Breast epithelium (tissue), 4 donors: ENCODE data around the gene FOXL1. TPM values are rescaled to one million over a fixed set of nuclear protein-coding genes. Genes with fewer than 3 reads are reported as not detected.

Source experiments
- DNase-seq, 2 donors: peaks; one replicate each; pipeline ENCODE4 v3.0.0-alpha.2; 2019; ENCODE audit warnings: low spot score in 2 of 2
- H3K27ac ChIP-seq, 2 donors: fragments of 200-600 bp; sonication (generic) in 1 of 2; one replicate each; pipeline ENCODE4 v1.5.1; 2016 to 2019; ENCODE audit warnings: mild to moderate bottlenecking in 1 of 2
- H3K27me3 ChIP-seq, 2 donors: fragments of 200-600 bp; sonication (generic) in 1 of 2; one replicate each; pipeline versions ENCODE4 v1.5.1 to v1.6.0; 2017 to 2019; ENCODE audit warnings: control low read depth in 1 of 2, mild to moderate bottlenecking in 1 of 2
- H3K36me3 ChIP-seq: fragments of 200-600 bp; one replicate; pipeline ENCODE4 v1.5.1; 2019
- H3K4me1 ChIP-seq, 2 donors: fragments of 200-600 bp; sonication (generic); one replicate each; pipeline ENCODE4 v1.5.1; 2016 to 2019; ENCODE audit warnings: control low read depth in 1 of 2
- H3K4me3 ChIP-seq, 3 donors: fragments of 200-600 bp; sonication (generic); 1 replicate in 2 of 3; 2 replicates in 1 of 3; pipeline ENCODE4 v1.5.1; 2016 to 2019; ENCODE audit warnings: mild to moderate bottlenecking in 3 of 3, moderate library complexity in 2 of 3
- H3K9me3 ChIP-seq, 2 donors: fragments of 200-600 bp; sonication (generic) in 1 of 2; one replicate each; pipeline ENCODE4 v1.5.1; 2016 to 2019; ENCODE audit warnings: control low read depth in 1 of 2
- CTCF ChIP-seq, 3 donors: fragments of 450-650 bp; IDR thresholded peaks; one replicate each; pipeline ENCODE4 v1.5.1; 2016 to 2017; ENCODE audit warnings: antibody characterized with exemption in 3 of 3, mild to moderate bottlenecking in 3 of 3, moderate library complexity in 3 of 3
- POLR2A ChIP-seq: fragments of 450-650 bp; IDR thresholded peaks from one replicate; pipeline ENCODE4 v1.6.1; 2016; ENCODE audit warnings: antibody characterized with exemption, mild to moderate bottlenecking, moderate library complexity
- POLR2AphosphoS5 ChIP-seq, 3 donors: sonication (generic); formaldehyde crosslinking; IDR thresholded peaks; one replicate each; pipeline ENCODE4 v1.6.1; 2017; ENCODE audit warnings: antibody characterized with exemption in 3 of 3
- intact Hi-C: fragments of 100-400 bp; cut with DNase I; formaldehyde crosslinking; loops from one replicate; pipeline ENCODE4 v1.15.1; 2023; ENCODE audit warnings: low total_unique reads
- total RNA-seq, 3 donors: library from RNA; depleted of rRNA; stranded (reverse); fragments of >200 nt; gene quantifications; one replicate each; pipeline ENCODE4 v1.1.0, GENCODE V29; 2016

FOXL1 gene
- total RNA-seq, 3 donors from 2014 or later = 0.16 to 1.5 (median 0.98) TPM

GRCh38 chr16:86630471-86630870 is 52.1 kb downstream of the FOXL1 start:
- peaks cover 0 to 9% of the 10 kb centered on the region in 2 donors for H3K27me3 ChIP-seq
- intact Hi-C loops = no loop called here

GRCh38 chr16:86631444-86631843 is 53.1 kb downstream of the FOXL1 start:
- H3K27me3 ChIP-seq = peaks cover 0 to 9% of the 10 kb centered on the region in 2 donors
- DNase-seq = no peak
- H3K9me3 ChIP-seq = no peaks in the 10 kb centered on the region
- H3K36me3 ChIP-seq = no peaks in the 10 kb centered on the region
- no peaks in the 10 kb centered on the region for H3K4me1 ChIP-seq
- TF ChIP-seq POLR2A (no peak), CTCF (IDR thresholded peaks at IDR 0.05) (no peak), POLR2AphosphoS5 (IDR thresholded peaks at IDR 0.05) (no peak)
- H3K27ac ChIP-seq = no peak overlapping the region
- no peak overlapping the region for H3K4me3 ChIP-seq
- intact Hi-C loops = no loop called here

More at GRCh38 chr16:86630471-86630870, 52.1 kb downstream of the FOXL1 start:
- Histone ChIP-seq H3K36me3 (no peaks in the 10 kb centered on the region), H3K27ac (no peak overlapping the region), H3K9me3 (no peaks in the 10 kb centered on the region), H3K4me3 (no peak overlapping the region), H3K4me1 (no peaks in the 10 kb centered on the region)
- TF ChIP-seq POLR2AphosphoS5 (IDR thresholded peaks at IDR 0.05) = no peak
- no peak for TF ChIP-seq CTCF (IDR thresholded peaks at IDR 0.05)
- TF ChIP-seq POLR2A = no peak
- DNase-seq = no peak

Other genes with a start within 250 kb of the FOXL1 start
- under 1 TPM in 2 of 3 donors, not detected in 1; 0.15 to 0.66 TPM for gene FOXF1, start 68.0 kb upstream of the FOXL1 start, total RNA-seq
- gene MTHFSD, start 23.3 kb upstream of the FOXL1 start, total RNA-seq = 10 to 100 TPM; 15.8 to 30.2 (median 27.7) TPM
- under 1 TPM; 0.15 to 0.98 (median 0.32) TPM for gene FOXC2, start 11.7 kb upstream of the FOXL1 start, total RNA-seq